A549 (cell line): ENCODE measurements around the gene PLN.

Source experiments
- MYC ChIP-seq: IDR thresholded peaks from 2 replicates; pipeline ENCODE4 v1.6.1; 2012; ENCODE audit warnings: mild to moderate bottlenecking, inconsistent platforms, low read length, improper control_type of control experiment, borderline replicate concordance
- TF ChIP-seq, protein P1 (sequence below): fragments of >200 bp; sonication (Bioruptor Twin); formaldehyde crosslinking; IDR thresholded peaks from 3 replicates; pipeline ENCODE4 v1.5.1; 2016

DNA sequence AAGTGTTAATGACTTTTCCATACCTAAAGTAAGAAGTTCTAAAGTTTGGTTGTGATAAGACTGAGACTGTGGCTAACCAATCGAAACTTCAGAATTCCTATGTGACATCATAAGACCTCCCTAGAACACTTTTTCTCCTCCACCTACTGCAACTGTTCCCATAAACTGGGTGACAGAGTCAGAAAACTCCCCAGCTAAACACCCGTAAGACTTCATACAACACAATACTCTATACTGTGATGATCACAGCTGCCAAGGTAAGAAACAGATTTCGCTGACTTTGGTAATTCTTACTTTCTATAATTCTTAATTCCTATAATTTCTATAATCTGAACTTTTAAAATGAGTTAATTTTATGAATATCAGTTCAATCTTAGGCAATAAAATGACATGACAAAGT, at the start of gene PLN:
- TF ChIP-seq, protein P1, sequence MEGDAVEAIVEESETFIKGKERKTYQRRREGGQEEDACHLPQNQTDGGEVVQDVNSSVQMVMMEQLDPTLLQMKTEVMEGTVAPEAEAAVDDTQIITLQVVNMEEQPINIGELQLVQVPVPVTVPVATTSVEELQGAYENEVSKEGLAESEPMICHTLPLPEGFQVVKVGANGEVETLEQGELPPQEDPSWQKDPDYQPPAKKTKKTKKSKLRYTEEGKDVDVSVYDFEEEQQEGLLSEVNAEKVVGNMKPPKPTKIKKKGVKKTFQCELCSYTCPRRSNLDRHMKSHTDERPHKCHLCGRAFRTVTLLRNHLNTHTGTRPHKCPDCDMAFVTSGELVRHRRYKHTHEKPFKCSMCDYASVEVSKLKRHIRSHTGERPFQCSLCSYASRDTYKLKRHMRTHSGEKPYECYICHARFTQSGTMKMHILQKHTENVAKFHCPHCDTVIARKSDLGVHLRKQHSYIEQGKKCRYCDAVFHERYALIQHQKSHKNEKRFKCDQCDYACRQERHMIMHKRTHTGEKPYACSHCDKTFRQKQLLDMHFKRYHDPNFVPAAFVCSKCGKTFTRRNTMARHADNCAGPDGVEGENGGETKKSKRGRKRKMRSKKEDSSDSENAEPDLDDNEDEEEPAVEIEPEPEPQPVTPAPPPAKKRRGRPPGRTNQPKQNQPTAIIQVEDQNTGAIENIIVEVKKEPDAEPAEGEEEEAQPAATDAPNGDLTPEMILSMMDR: no peak
- TF ChIP-seq MYC: no peak
